Glomerular endothelial cell (primary cell): ENCODE results near the gene TWSG1. TPM values are rescaled to one million over a fixed set of nuclear protein-coding genes. Genes with fewer than 3 reads are reported as not detected.
"Not testable (repeated sequence)": the region's sequence is repeated elsewhere in the genome, so short reads cannot be mapped to it uniquely, and the experiment has no call there.

Source experiments
- DNase-seq: peaks from one replicate; pipeline ENCODE4 v3.0.0-alpha.2; 2011; ENCODE audit warnings: low read depth, low spot score; ENCODE audit errors: extremely low read depth
- total RNA-seq: library from RNA; depleted of rRNA; stranded (reverse); fragments of >200 nt; gene quantifications from 2 replicates; pipeline ENCODE4 v1.2.3, GENCODE V29; 2015

Gene TWSG1
- total RNA-seq, 1 donor from 2014 or later = 74.9 TPM

- no peak for DNase-seq
These were observed 52.3 kb downstream of the TWSG1 start for GRCh38 chr18:9386879-9387278.

- no peak for DNase-seq
These were observed 53.3 kb downstream of the TWSG1 start for GRCh38 chr18:9387891-9388290.

- no peak for DNase-seq
These were observed 55.1 kb downstream of the TWSG1 start for GRCh38 chr18:9389706-9390105.

- no peak for DNase-seq
These were observed 58.2 kb downstream of the TWSG1 start for GRCh38 chr18:9392726-9393125.

- DNase-seq = no peak
These were observed 59.5 kb downstream of the TWSG1 start for GRCh38 chr18:9394046-9394445.

GRCh38 chr18:9400197-9400596 lies 65.6 kb downstream of the TWSG1 start:
- no peak for DNase-seq

GRCh38 chr18:9401176-9401575 lies 66.6 kb downstream of the TWSG1 start:
- DNase-seq = no peak

- DNase-seq = not testable (repeated sequence)
These were observed 67.9 kb downstream of the TWSG1 start for GRCh38 chr18:9402358-9403007.

- no peak for DNase-seq
These were observed 69.4 kb downstream of the TWSG1 start for GRCh38 chr18:9403795-9404564.

- DNase-seq = peak; percentile 97
These were observed 70.0 kb downstream of the TWSG1 start for GRCh38 chr18:9404565-9405060.

- no peak for DNase-seq
These were observed 70.6 kb downstream of the TWSG1 start for GRCh38 chr18:9405130-9405529.

GRCh38 chr18:9405977-9406376 lies 71.4 kb downstream of the TWSG1 start:
- no peak for DNase-seq

GRCh38 chr18:9410515-9410914 lies 75.9 kb downstream of the TWSG1 start:
- no peak for DNase-seq

GRCh38 chr18:9413576-9413975 lies 79.0 kb downstream of the TWSG1 start:
- DNase-seq = no peak

GRCh38 chr18:9416563-9417072 lies 82.0 kb downstream of the TWSG1 start:
- DNase-seq = no peak

GRCh38 chr18:9417073-9417851 lies 82.7 kb downstream of the TWSG1 start:
- DNase-seq = no peak

- no peak for DNase-seq
These were observed 83.6 kb downstream of the TWSG1 start for GRCh38 chr18:9418047-9418690.

GRCh38 chr18:9419956-9420631 lies 85.5 kb downstream of the TWSG1 start:
- no peak for DNase-seq

GRCh38 chr18:9421096-9421900 lies 86.7 kb downstream of the TWSG1 start:
- DNase-seq = no peak
